GM23248 (cell line): ENCODE measurements around the gene PLA2G2F.

ENCODE experiments used
- EZH2 ChIP-seq: fragments of 200-600 bp; sonication (generic); IDR thresholded peaks from 2 replicates; pipeline ENCODE4 v1.6.1; 2018; ENCODE audit warnings: antibody characterized with exemption, mild to moderate bottlenecking; ENCODE audit not compliant: insufficient read depth, poor library complexity, severe bottlenecking
- EZH2phosphoT487 ChIP-seq: fragments of 200-600 bp; sonication (generic); IDR thresholded peaks from 2 replicates; pipeline ENCODE4 v1.6.1; 2018; ENCODE audit warnings: antibody characterized with exemption, moderate library complexity, mild to moderate bottlenecking, low read depth; ENCODE audit not compliant: insufficient read depth

DNA sequence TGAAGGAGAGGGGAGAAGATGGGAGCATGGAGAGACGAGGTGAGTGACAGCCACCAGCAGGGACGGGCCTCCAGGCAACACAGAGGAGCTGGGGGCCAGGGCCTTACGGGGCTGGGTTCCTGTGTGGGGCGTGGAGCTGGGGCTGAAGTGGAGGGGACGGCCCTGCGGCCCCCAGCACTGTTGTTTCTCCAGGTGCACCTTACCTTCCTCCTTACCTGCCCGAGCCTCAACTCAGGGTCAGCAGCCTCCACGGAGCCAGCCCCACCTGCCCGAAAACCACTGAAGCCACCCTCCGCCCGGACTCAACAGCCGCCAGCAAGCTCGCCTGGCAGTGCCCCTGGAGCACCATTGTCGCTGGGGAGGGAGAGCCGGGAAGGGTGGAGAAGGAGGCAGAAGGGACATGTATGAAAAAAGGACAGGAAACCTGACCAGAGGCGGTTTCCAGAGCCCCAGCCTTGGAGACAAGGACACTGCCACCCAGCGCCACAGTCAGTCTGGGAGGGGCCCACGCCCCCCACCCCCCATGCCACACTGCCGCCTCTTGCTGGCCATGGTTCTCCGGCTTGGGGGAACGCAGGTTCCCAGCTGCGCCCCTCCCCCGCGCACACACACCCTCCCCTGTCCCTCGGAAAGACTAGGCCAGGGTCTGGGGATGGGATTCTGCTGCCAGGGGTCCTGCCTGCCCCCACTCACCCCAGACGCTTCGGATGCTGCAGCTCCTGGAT, 10.6 kb downstream of the PLA2G2F start:
- TF ChIP-seq EZH2phosphoT487 (no peak), EZH2 (no peak)
